Measurements from ENCODE around the gene PPM1L. TPM values are rescaled to one million over a fixed set of nuclear protein-coding genes. Genes with fewer than 3 reads are reported as not detected.

Gene PPM1L
- total RNA-seq, 1 donor from 2014 or later, result 5.8 TPM

- Mint-ChIP-seq H3K27ac (no peak overlapping the region), H3K4me1 (peaks cover 11% of the 10 kb centered on the region), H3K27me3 (no peaks in the 10 kb centered on the region), H3K36me3 (ENCODE audit: low read depth) (no peaks in the 10 kb centered on the region), H3K4me3 (no peak overlapping the region), H3K9me3 (no peaks in the 10 kb centered on the region)
- POLR2A ChIA-PET, result no interaction called here
- intact Hi-C loops (cut with micrococcal nuclease), result no loop called here
- ATAC-seq (ENCODE audit: low read depth) (no peak), DNase-seq (no peak)
- CTCF ChIA-PET, result no interaction called here
- no peak for TF ChIP-seq CTCF (IDR thresholded peaks at IDR 0.05)
Measured at GRCh38 chr3:161051856-161052255, 295.8 kb downstream of the PPM1L start.

- ChIA-PET CTCF (no interaction called here), POLR2A (no interaction called here)
- ATAC-seq (ENCODE audit: low read depth), result no peak
- H3K4me3 Mint-ChIP-seq, result no peak overlapping the region
- no peak overlapping the region for H3K27ac Mint-ChIP-seq
- no peak for TF ChIP-seq CTCF (IDR thresholded peaks at IDR 0.05)
- H3K27me3 Mint-ChIP-seq, result no peaks in the 10 kb centered on the region
- no peak for DNase-seq
- no peaks in the 10 kb centered on the region for H3K36me3 Mint-ChIP-seq (ENCODE audit: low read depth)
- peaks cover 8% of the 10 kb centered on the region for H3K4me1 Mint-ChIP-seq
- intact Hi-C loops (cut with micrococcal nuclease), result no loop called here
- H3K9me3 Mint-ChIP-seq, result no peaks in the 10 kb centered on the region
Measured at GRCh38 chr3:161054860-161055604, 299.0 kb downstream of the PPM1L start.

- Mint-ChIP-seq H3K36me3 (ENCODE audit: low read depth) (no peaks in the 10 kb centered on the region), H3K4me3 (no peak overlapping the region), H3K27me3 (no peaks in the 10 kb centered on the region), H3K9me3 (no peaks in the 10 kb centered on the region), H3K4me1 (peaks cover 32% of the 10 kb centered on the region), H3K27ac (no peak overlapping the region)
- ChIA-PET POLR2A (interaction anchor here (0.6 kb wide), 1 partner anchor 64 kb away, joined by 3 read pairs; no protein-coding TSS in a partner anchor), CTCF (no interaction called here)
- intact Hi-C loops (cut with micrococcal nuclease), result no loop called here
- no peak for DNase-seq
- no peak for TF ChIP-seq CTCF (IDR thresholded peaks at IDR 0.05)
- no peak for ATAC-seq (ENCODE audit: low read depth)
Measured at GRCh38 chr3:161064413-161064812, 308.4 kb downstream of the PPM1L start.

GRCh38 chr3:161066930-161067329, 310.9 kb downstream of the PPM1L start:
- ChIA-PET POLR2A (no interaction called here), CTCF (no interaction called here)
- H3K27ac Mint-ChIP-seq, result peak overlapping the region; percentile 16
- no peak overlapping the region for H3K4me3 Mint-ChIP-seq
- no peaks in the 10 kb centered on the region for H3K36me3 Mint-ChIP-seq (ENCODE audit: low read depth)
- no peaks in the 10 kb centered on the region for H3K9me3 Mint-ChIP-seq
- peaks cover 48% of the 10 kb centered on the region for H3K4me1 Mint-ChIP-seq
- no peak for DNase-seq
- intact Hi-C loops (cut with micrococcal nuclease), result no loop called here
- ATAC-seq (ENCODE audit: low read depth), result no peak
- TF ChIP-seq CTCF (IDR thresholded peaks at IDR 0.05), result no peak
- H3K27me3 Mint-ChIP-seq, result no peaks in the 10 kb centered on the region

GRCh38 chr3:161067335-161067734, 311.3 kb downstream of the PPM1L start:
- peak overlapping the region; percentile 16 for H3K27ac Mint-ChIP-seq
- no peak for ATAC-seq (ENCODE audit: low read depth)
- peak overlapping the region; percentile 1 for H3K4me3 Mint-ChIP-seq
- no peak for TF ChIP-seq CTCF (IDR thresholded peaks at IDR 0.05)
- ChIA-PET POLR2A (no interaction called here), CTCF (no interaction called here)
- no peak for DNase-seq
- H3K27me3 Mint-ChIP-seq, result no peaks in the 10 kb centered on the region
- intact Hi-C loops (cut with micrococcal nuclease), result no loop called here
- H3K36me3 Mint-ChIP-seq (ENCODE audit: low read depth), result no peaks in the 10 kb centered on the region
- H3K9me3 Mint-ChIP-seq, result no peaks in the 10 kb centered on the region
- peaks cover 48% of the 10 kb centered on the region for H3K4me1 Mint-ChIP-seq

Data from activated B cell treated with CpG ODN at 0.5 μM for 24 hours (primary cell).